Liver (tissue), 3 donors: ENCODE results near the gene LARGE1.

Experiments used
- SP1 ChIP-seq: IDR thresholded peaks from 2 replicates; pipeline ENCODE4 v1.6.1; 2018; ENCODE audit warnings: antibody characterized with exemption, mild to moderate bottlenecking
- TAF1 ChIP-seq: conservative IDR thresholded peaks from 2 replicates; pipeline ENCODE4 v1.6.1; 2016; ENCODE audit warnings: antibody characterized with exemption, mild to moderate bottlenecking
- TF ChIP-seq, protein P1 (sequence below): IDR thresholded peaks from 2 replicates; pipeline ENCODE4 v1.6.1; 2016; ENCODE audit warnings: antibody characterized with exemption, mild to moderate bottlenecking
- TF ChIP-seq, protein P2 (sequence below): fragments of 150-350 bp; IDR thresholded peaks from 2 replicates; pipeline ENCODE4 v1.5.1; 2017; ENCODE audit warnings: improper control_type of control experiment, low read depth, low read length; ENCODE audit not compliant: missing input control
- donor health status: healthy.
- donor health status: healthy.

DNA sequence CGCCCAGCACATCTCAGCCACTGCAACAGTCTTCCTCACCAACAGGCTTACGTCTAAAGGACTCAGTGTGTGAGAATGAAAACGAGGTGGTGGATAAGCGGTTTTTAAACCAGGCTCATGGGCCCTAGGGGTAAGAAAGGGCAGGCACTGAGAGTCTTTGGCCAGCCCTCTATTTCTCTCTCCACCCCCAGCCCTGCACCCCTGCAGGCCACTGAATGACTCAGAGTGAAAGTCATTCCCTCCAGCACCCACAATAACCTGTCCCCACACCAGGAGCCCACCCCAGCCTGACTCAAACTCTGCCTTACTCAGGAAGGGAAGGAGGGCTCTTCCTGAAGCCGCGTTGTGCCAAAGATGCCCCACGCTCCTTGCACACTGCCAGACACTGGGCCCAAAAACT, 72.0 kb downstream of the LARGE1 start:
- TF ChIP-seq, protein P1, sequence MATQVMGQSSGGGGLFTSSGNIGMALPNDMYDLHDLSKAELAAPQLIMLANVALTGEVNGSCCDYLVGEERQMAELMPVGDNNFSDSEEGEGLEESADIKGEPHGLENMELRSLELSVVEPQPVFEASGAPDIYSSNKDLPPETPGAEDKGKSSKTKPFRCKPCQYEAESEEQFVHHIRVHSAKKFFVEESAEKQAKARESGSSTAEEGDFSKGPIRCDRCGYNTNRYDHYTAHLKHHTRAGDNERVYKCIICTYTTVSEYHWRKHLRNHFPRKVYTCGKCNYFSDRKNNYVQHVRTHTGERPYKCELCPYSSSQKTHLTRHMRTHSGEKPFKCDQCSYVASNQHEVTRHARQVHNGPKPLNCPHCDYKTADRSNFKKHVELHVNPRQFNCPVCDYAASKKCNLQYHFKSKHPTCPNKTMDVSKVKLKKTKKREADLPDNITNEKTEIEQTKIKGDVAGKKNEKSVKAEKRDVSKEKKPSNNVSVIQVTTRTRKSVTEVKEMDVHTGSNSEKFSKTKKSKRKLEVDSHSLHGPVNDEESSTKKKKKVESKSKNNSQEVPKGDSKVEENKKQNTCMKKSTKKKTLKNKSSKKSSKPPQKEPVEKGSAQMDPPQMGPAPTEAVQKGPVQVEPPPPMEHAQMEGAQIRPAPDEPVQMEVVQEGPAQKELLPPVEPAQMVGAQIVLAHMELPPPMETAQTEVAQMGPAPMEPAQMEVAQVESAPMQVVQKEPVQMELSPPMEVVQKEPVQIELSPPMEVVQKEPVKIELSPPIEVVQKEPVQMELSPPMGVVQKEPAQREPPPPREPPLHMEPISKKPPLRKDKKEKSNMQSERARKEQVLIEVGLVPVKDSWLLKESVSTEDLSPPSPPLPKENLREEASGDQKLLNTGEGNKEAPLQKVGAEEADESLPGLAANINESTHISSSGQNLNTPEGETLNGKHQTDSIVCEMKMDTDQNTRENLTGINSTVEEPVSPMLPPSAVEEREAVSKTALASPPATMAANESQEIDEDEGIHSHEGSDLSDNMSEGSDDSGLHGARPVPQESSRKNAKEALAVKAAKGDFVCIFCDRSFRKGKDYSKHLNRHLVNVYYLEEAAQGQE = no peak
- TF ChIP-seq, protein P2, sequence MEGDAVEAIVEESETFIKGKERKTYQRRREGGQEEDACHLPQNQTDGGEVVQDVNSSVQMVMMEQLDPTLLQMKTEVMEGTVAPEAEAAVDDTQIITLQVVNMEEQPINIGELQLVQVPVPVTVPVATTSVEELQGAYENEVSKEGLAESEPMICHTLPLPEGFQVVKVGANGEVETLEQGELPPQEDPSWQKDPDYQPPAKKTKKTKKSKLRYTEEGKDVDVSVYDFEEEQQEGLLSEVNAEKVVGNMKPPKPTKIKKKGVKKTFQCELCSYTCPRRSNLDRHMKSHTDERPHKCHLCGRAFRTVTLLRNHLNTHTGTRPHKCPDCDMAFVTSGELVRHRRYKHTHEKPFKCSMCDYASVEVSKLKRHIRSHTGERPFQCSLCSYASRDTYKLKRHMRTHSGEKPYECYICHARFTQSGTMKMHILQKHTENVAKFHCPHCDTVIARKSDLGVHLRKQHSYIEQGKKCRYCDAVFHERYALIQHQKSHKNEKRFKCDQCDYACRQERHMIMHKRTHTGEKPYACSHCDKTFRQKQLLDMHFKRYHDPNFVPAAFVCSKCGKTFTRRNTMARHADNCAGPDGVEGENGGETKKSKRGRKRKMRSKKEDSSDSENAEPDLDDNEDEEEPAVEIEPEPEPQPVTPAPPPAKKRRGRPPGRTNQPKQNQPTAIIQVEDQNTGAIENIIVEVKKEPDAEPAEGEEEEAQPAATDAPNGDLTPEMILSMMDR = no peak
- TF ChIP-seq TAF1 = no peak
- TF ChIP-seq SP1 = no peak
